Upper lobe of right lung (tissue), 1 donor: Measurements from ENCODE around the gene TTC28. TPM values are rescaled to one million over a fixed set of nuclear protein-coding genes. Genes with fewer than 3 reads are reported as not detected.

Experiments
- ATAC-seq: fragments of 200-7000 bp; cut with Tn5 transposase; one replicate; pipeline ENCODE4 v1.9.1; 2020; ENCODE audit warnings: mild to moderate bottlenecking, moderate library complexity
- DNase-seq: peaks from one replicate; pipeline ENCODE4 v3.0.0-alpha.2; 2020
- H3K27ac ChIP-seq: fragments of 200-600 bp; one replicate; pipeline ENCODE4 v1.8.0; 2022
- H3K27me3 ChIP-seq: fragments of 200-600 bp; one replicate; pipeline ENCODE4 v1.8.0; 2022; ENCODE audit warnings: mild to moderate bottlenecking
- H3K36me3 ChIP-seq: fragments of 200-600 bp; one replicate; pipeline ENCODE4 v1.8.0; 2022
- H3K4me1 ChIP-seq: fragments of 200-600 bp; one replicate; pipeline ENCODE4 v1.8.0; 2022
- H3K4me3 ChIP-seq: fragments of 200-600 bp; one replicate; pipeline ENCODE4 v1.8.0; 2022; ENCODE audit warnings: mild to moderate bottlenecking
- H3K9me3 ChIP-seq: fragments of 200-600 bp; one replicate; pipeline ENCODE4 v1.8.0; 2022
- intact Hi-C: fragments of 100-400 bp; cut with DNase I; formaldehyde crosslinking; loops from one replicate; pipeline ENCODE4 v1.11.0; 2022
- total RNA-seq: library from RNA; stranded (reverse); fragmentation: NEBNext Ultra II Directional; extraction: Animal tissue kit (Norgen Biotek cat#: 25700); gene quantifications from one replicate; pipeline ENCODE4 v1.2.1, GENCODE V29; 2021
- TF ChIP-seq, protein P1 (sequence below): fragments of 200-600 bp; IDR thresholded peaks from one replicate; pipeline ENCODE4 v1.8.0; 2022; ENCODE audit warnings: antibody characterized with exemption
- donor health status: DM: no; HTN: yes; CAD: no; lungs with severe emphysema.

The TTC28 gene
- total RNA-seq, 1 donor from 2014 or later = 48.7 TPM

DNA sequence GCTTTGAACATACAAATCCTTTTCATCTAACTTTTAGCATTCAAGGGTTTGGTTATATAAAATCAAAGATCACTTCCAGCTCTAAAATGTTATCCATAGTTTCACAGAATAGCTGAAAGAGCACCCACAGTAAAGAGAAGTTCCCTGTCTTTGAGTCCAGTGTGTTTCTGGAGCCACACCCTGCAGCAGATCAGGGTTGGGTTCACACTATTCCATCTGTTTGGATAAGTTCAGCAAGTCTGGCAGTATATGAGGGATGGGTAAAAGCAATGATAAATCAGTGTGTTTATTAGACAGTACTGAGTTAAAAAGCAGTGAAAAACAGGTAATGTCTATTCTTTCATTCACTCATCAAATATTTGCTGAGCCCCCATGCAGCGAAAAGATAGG, 624.8 kb downstream of the TTC28 start:
- Histone ChIP-seq H3K36me3 (no peaks in the 10 kb centered on the region), H3K27ac (no peak overlapping the region), H3K27me3 (no peaks in the 10 kb centered on the region), H3K9me3 (no peaks in the 10 kb centered on the region), H3K4me3 (no peak overlapping the region), H3K4me1 (no peaks in the 10 kb centered on the region)
- no peak for ATAC-seq
- intact Hi-C loops = loop anchor here (10.0 kb wide), 1 partner anchor 540 kb away; no protein-coding TSS in a partner anchor
- TF ChIP-seq, protein P1, sequence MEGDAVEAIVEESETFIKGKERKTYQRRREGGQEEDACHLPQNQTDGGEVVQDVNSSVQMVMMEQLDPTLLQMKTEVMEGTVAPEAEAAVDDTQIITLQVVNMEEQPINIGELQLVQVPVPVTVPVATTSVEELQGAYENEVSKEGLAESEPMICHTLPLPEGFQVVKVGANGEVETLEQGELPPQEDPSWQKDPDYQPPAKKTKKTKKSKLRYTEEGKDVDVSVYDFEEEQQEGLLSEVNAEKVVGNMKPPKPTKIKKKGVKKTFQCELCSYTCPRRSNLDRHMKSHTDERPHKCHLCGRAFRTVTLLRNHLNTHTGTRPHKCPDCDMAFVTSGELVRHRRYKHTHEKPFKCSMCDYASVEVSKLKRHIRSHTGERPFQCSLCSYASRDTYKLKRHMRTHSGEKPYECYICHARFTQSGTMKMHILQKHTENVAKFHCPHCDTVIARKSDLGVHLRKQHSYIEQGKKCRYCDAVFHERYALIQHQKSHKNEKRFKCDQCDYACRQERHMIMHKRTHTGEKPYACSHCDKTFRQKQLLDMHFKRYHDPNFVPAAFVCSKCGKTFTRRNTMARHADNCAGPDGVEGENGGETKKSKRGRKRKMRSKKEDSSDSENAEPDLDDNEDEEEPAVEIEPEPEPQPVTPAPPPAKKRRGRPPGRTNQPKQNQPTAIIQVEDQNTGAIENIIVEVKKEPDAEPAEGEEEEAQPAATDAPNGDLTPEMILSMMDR = no peak
- DNase-seq = no peak

DNA sequence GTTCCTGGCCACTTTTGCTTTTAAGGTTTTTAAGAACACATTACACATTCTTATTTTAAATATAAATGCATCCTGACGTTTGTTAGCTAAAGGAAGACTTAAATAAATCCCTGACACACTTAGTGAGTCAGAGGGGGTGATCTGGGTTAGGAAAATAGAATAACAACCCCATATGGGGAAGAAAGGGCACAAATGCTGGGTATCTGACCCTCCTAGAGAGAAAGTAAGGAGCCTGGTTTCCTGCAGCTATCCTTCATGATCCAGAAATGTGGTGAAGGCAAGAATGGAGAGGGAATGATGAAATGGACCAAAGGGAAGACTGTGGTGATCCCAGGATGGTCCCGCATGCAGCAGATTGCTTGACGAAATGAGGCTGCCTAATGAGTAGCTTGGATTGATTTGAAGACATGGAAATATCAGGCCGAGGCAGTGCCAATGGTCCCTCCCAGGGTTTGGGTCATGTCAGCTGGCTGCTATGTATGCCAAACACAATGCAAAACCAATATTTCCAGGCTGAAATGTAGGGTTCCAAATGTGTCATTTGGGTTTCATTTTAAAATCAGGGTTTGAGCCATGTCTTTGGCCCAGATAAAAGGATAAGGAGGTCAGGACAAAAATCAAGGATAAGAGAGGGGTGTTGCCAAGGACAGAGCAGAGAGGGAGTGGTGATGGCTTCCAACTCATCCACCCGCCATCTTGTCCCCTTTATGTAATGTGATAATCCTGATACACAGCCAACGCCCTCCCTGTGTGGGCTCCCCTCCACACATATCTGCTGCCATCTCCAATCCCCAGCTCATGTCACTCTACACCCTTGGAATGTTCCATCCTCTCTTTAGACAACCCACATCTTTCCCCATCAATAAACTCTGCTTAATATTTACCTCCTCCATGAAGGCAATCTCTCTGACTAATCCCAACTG, 625.5 kb downstream of the TTC28 start:
- no peak overlapping the region for H3K4me3 ChIP-seq
- no peak overlapping the region for H3K27ac ChIP-seq
- TF ChIP-seq, protein P1 = no peak
- H3K4me1 ChIP-seq = no peaks in the 10 kb centered on the region
- no peaks in the 10 kb centered on the region for H3K9me3 ChIP-seq
- intact Hi-C loops = loop anchor here (10.0 kb wide), 1 partner anchor 541 kb away; no protein-coding TSS in a partner anchor
- ATAC-seq (no peak), DNase-seq (no peak)
- no peaks in the 10 kb centered on the region for H3K27me3 ChIP-seq
- H3K36me3 ChIP-seq = no peaks in the 10 kb centered on the region

GRCh38 chr22:28052825-28053269, 626.8 kb downstream of the TTC28 start:
- Histone ChIP-seq H3K4me3 (no peak overlapping the region), H3K36me3 (no peaks in the 10 kb centered on the region), H3K27ac (no peak overlapping the region), H3K4me1 (peaks cover 3% of the 10 kb centered on the region), H3K27me3 (no peaks in the 10 kb centered on the region), H3K9me3 (no peaks in the 10 kb centered on the region)
- TF ChIP-seq, protein P1 = no peak
- intact Hi-C loops = loop anchor here (10.0 kb wide), 1 partner anchor 542 kb away; no protein-coding TSS in a partner anchor
- ATAC-seq (no peak), DNase-seq (no peak)

- Histone ChIP-seq H3K36me3 (no peaks in the 10 kb centered on the region), H3K4me1 (peaks cover 3% of the 10 kb centered on the region), H3K27me3 (no peaks in the 10 kb centered on the region), H3K4me3 (no peak overlapping the region), H3K27ac (peak overlapping the region; percentile 37), H3K9me3 (no peaks in the 10 kb centered on the region)
- TF ChIP-seq, protein P1 = peak; percentile 88
- DNase-seq (peak; percentile 82), ATAC-seq (peak; percentile 76)
- intact Hi-C loops = loop anchor here (10.0 kb wide), 1 partner anchor 543 kb away; no protein-coding TSS in a partner anchor
Measured at GRCh38 chr22:28051787-28052356, 627.8 kb downstream of the TTC28 start.

- ATAC-seq (no peak), DNase-seq (no peak)
- intact Hi-C loops = loop anchor here (10.0 kb wide), 1 partner anchor 544 kb away; no protein-coding TSS in a partner anchor
- no peaks in the 10 kb centered on the region for H3K9me3 ChIP-seq
- peaks cover 3% of the 10 kb centered on the region for H3K4me1 ChIP-seq
- no peak overlapping the region for H3K4me3 ChIP-seq
- H3K27me3 ChIP-seq = no peaks in the 10 kb centered on the region
- peak overlapping the region; percentile 37 for H3K27ac ChIP-seq
- TF ChIP-seq, protein P1 = no peak
- H3K36me3 ChIP-seq = no peaks in the 10 kb centered on the region
Measured at GRCh38 chr22:28051091-28051786, 628.4 kb downstream of the TTC28 start.
